Right lung (tissue), 10 donors: ENCODE measurements around the gene CRAT. TPM values are rescaled to one million over a fixed set of nuclear protein-coding genes. Genes with fewer than 3 reads are reported as not detected.
A peak's percentile ranks its signal among the peaks of the same experiment; 100 is the strongest.

ENCODE experiments used
- DNase-seq, 2 donors: peaks; one replicate each; pipeline ENCODE4 v3.0.0-alpha.2; 2013
- long read RNA-seq, 8 donors: transcript quantifications; one replicate each; lab custom pipeline, GENCODE V29; 2026
- polyA plus RNA-seq, 5 donors: library from polyadenylated mRNA; unstranded; fragments of 120-200 nt; gene quantifications; one replicate each; pipeline versions ENCODE4 v1.2.1 to v1.2.3, GENCODE V29; 2013; ENCODE audit warnings: inconsistent platforms in 1 of 5, low replicate concordance in 1 of 5; ENCODE audit not compliant: insufficient read length in 5 of 5, insufficient read depth in 1 of 5

The CRAT gene
- polyA plus RNA-seq: 10 to 100 TPM; 19.3 to 31.8 (median 22.0) TPM
- long read RNA-seq, donor 1, partial matches to known transcripts: 0 of 3 reads
- long read RNA-seq, donor 1, other reads (novel, unspliced or antisense): 0 of 3 reads
- long read RNA-seq, donor 2, partial matches to known transcripts: 0 of 5 reads
- long read RNA-seq, donor 2, other reads (novel, unspliced or antisense): 0 of 5 reads
- long read RNA-seq, donor 3, partial matches to known transcripts: 0 of 6 reads
- long read RNA-seq, donor 3, other reads (novel, unspliced or antisense): 0 of 6 reads
- long read RNA-seq, donor 4, partial matches to known transcripts: 0 of 3 reads
- long read RNA-seq, donor 4, other reads (novel, unspliced or antisense): 0 of 3 reads
- long read RNA-seq, donor 5, partial matches to known transcripts: 0 of 5 reads
- long read RNA-seq, donor 5, other reads (novel, unspliced or antisense): 0 of 5 reads
- long read RNA-seq, donor 6, partial matches to known transcripts: 0 of 8 reads
- long read RNA-seq, donor 6, other reads (novel, unspliced or antisense): 0 of 8 reads
- long read RNA-seq, donor 7, partial matches to known transcripts: 34 of 53 reads
- long read RNA-seq, donor 7, other reads (novel, unspliced or antisense): 17 of 53 reads
- long read RNA-seq, donor 8, partial matches to known transcripts: 0 of 2 reads
- long read RNA-seq, donor 8, other reads (novel, unspliced or antisense): 0 of 2 reads

DNA sequence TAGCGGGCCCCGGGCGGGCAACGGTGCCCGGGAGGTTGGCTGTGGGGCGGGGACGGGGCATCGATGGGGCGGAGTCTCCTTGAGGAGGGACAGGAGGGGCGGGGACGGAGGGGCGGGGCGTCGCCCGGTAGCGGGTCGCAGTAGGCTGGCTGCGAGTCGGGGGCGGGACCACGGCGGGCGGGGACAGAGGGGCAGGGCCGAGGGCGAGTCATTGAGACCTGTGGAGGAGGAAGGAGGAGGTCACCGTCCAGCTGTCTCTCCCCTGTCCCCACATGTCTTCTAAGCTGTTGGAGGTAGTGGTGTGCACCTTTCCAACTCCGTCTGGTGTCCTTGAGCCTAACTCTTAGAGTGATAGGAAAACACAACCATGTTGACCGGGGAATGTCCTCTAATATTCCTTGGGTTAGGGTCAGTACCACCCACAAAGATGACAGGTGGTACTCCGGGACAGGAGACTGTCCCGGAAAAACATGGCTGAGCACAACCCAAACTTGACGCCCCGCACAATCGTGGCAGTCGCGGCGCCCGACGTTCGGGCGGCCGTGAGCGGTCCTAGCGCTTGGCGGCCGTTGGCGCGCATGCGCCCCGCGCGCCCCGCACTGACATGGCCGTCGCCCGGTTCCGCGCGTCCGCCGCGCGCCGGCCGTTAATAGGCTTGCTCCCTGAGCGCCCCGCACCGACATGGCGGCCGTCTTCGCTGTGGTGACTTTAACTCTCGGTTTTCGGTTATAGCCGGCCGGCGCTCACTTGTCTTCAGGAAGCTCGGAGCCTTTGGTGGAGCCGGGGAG, at the start of gene CRAT, which contains the start of gene PTPA:
Gene CRAT (minus strand): TSS at position 54 of the 788 bp plus-strand sequence. CDS start 284 bp downstream, outside the sequence.
Gene PTPA (plus strand): TSS at position 676 of the 788 bp plus-strand sequence. CDS start 186 bp downstream, outside the sequence.
- peak; percentile 90 to 91 for DNase-seq

DNA sequence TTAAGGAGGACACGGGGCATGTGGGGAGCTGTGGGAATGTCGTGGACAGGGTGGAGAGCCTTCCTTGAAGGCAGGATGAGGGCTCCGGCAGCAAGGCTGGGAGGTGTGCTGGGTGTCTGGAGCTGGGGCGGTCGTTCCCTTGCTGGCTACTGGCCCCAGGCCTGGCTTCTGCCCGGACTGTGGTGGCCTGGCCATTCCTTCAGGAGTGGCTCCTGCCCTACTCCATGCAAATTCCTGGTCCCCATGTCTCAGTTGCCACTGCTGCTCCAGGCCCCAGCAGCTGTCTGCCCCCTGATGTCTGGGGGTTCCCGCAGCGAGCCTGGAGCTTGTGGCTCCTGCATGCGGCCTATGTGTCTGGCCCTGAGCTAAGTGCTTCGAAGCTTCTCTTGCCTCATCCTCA, 45.6 kb upstream of the CRAT start:
- no peak for DNase-seq

DNA sequence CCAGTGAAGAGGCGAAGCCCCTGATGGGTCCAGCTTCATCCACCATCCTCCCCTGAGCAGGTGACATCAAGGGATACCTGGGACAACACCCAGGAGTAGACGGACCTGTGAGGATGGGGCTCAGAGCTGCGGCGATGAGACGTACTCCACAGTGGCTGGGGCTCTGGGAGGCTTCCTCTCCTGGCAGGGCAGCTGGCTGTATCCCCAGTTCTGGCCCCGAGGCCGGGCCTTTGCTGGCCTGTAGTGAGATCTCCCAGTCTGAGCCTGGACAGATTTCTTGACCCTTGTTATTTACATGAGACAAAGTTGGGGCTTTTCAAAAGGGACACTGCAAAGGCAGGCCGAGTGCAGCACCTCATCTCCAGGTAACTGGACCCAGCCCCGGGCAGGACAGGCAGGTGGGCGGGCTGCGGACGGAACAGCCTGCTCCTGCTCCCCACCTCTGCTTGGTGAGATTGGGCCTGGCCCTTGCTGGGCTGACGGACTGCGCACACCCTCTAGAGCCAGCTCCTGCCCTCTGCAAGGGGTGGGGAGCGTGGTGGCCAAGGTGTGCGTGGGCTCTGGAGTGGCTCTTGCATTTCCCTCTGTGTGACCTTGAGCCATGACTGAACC, 44.4 kb upstream of the CRAT start:
- DNase-seq: no peak

GRCh38 chr9:129151469-129151868, 40.9 kb upstream of the CRAT start:
- DNase-seq: no peak

DNA sequence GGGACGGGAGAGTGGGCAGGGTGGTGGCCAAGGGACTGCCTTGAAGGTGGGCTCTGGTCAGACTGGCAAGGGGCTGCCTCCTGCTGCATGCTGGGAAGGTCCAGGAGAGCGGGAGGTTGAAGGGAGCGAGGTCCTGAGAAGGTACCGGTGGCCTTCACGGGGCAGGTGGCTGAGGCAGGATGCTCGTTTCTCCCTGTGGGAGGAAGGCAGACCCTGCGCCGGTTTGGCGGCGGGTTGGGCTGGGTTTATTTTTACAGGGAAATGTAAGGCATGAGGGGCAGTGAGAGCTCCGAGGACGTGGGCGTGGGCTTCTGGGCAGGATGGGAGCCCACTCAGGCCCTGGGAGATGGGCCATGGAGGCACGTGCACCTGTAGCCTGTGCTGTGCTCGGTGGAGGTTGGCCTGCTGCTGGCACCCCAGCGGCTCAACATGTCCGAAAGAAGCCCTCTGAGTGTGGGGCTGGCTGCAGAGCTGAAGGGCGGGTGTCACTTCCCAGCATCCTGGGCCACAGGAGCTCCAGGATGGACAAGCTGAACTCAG, 40.1 kb upstream of the CRAT start:
- no peak for DNase-seq

DNA sequence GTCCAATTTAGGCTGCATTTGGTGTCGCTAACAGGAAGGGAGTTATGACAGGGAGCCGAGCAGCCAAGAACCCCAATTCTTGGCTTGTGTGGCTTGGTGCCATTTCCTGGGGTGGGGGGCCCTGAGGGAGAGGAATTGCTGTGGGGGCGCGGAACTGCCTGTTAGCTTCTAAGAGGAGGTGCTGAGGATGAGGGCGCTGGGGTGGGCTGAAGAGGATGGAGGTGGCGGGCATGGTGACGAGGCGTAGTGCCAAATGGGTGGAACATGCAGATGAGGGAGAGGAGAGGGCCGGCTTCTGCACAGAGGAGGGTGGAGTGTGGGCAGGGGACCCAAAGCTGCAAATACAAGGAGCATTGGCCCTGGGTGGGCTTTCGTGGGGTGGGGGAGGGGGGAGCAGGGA, 39.5 kb upstream of the CRAT start:
- DNase-seq: no peak

GRCh38 chr9:129149442-129149841, 38.8 kb upstream of the CRAT start:
- no peak for DNase-seq

DNA sequence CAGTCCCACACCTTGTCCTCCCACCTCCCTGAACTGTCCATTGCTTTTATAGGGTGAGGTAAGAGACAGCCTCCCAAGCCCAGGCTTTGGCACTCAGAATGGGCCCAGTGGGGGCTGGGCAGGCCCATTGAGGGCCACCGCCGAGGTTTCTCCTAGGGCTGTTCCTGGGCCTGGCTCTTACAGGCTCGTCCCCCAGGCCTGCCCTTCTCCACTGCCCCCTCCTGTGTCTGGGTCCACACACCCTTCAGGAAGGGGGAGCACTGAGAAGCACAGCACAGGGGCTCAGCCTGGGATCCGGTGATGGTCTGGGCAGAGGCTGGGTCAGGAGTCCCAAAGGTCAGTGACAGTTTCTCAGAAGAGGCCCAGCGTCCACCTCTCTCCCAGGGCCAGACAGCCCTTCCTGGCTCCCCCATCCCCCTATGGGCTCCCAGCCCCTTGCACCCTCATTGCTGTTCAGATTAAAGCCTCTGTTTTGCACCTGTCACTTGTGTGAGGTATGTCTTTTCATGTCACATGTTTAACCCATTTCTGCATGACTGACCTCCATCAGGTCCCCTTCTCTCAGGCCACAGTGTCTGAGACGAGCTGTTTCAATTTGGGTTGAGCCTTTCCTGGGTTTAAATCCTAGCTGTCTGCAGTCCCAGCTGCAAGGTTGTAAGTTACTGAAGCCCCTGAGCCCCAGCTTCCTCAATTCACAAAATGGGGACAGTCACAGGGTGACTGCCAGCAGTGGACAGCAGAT, 38.0 kb upstream of the CRAT start:
- DNase-seq: no peak

DNA sequence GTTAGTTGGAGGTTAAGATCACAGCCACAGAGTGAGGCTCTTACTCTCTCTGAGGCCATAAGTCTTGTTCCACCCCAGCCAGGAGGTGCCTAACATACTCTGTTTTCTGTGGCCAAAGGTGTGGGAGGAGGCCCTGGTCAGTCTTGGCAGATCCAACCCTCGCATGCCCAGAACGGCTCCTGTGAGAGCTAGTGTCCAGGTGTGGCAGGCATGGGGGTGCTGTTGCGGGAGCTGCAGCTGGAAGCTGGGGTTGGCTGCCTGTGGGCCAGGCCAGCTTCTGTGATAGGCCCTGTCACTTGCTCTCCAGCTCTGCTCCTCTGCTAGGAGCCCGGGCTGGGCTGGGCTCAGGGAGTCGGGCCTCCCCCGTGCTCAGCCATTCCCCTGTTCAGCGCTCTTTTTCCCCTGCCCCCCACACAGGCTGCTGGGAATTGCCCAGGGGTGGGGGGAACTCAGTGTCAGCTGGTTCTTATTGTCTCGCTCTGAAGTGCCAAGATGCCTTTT, 35.9 kb upstream of the CRAT start:
- DNase-seq: peak; percentile 37 to 38

- peak; percentile 58 to 68 for DNase-seq
Observed at GRCh38 chr9:129145841-129146292, 35.3 kb upstream of the CRAT start.

GRCh38 chr9:129145316-129145715, 34.7 kb upstream of the CRAT start:
- no peak for DNase-seq

- DNase-seq: peak; percentile 84 to 88
Observed at GRCh38 chr9:129143031-129143927, 32.7 kb upstream of the CRAT start.

- no peak for DNase-seq
Observed at GRCh38 chr9:129142138-129142935, 31.7 kb upstream of the CRAT start.

DNA sequence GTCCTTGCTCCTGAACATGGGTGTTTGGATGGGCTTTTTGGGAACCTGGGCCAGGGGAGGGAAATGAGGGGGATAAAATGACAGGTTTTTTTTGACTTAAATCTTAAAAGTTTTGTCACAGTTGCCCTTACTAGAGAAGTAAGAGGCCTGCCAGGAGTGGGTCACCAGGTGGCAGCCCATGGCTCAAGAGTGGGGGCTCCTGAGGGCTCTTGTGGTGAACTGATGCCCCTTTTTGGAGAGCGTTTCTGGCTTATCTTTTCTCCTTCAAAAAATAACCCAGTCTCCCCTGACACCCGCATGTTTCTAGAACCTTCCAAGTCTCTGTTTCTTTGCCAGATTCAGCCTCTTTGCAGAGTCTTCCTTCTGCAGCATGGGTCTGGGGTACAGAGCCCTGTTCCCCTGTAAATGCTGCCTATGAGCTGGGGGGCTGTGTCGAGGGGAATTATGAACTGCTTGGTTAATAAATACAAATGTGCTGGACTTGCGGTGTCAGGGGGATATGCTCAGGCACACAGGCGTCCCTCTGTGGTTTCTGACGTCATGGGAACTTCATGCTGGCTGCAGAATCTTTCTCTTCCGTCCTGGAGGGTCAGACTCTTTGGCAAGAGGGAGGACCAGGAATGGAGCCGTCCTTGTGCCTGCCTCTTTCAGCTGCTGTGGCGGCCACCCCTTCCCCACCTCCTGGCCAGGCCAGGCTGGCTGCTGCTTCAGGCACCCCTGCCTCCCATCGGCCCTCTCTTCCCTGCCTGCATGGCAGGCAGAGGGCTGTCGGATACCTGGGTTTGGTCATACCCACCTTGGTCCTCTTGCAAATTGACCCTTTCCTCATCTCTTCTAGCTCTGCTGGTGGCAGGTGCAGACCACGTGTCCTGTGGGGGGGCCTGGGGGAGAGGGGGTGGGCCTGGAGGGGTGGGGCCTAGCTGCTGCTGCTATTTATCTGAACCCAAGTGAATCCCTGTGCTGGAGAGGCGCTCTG, 30.8 kb upstream of the CRAT start:
- DNase-seq: peak; percentile 63 to 80

- peak; percentile 54 to 57 for DNase-seq
Observed at GRCh38 chr9:129140397-129141065, 29.9 kb upstream of the CRAT start.

- DNase-seq: peak; percentile 98
Observed at GRCh38 chr9:129139993-129140396, 29.4 kb upstream of the CRAT start.
